HG03139 (cell line): ENCODE results near the gene RBBP5.
A peak's percentile ranks its signal among the peaks of the same experiment; 100 is the strongest.
"Not testable (repeated sequence)": the region's sequence is repeated elsewhere in the genome, so short reads cannot be mapped to it uniquely, and the experiment has no call there.

ENCODE experiments used
- ATAC-seq: cut with Tn5 transposase; IDR thresholded peaks from one replicate; pipeline ENCODE4 v1.9.1; 2021; ENCODE audit not compliant: unreplicated experiment

Gene RBBP5

GRCh38 chr1:205121660-205122488 is at the start of gene RBBP5:
Gene RBBP5 (minus strand): TSS chr1:205121978. CDS start chr1:205121873, 105 bp downstream.
- ATAC-seq: peak; percentile 94

GRCh38 chr1:205171369-205171768 is 49.6 kb upstream of the RBBP5 start:
- no peak for ATAC-seq

- no peak for ATAC-seq
These were observed 48.9 kb upstream of the RBBP5 start for GRCh38 chr1:205170532-205171269.

GRCh38 chr1:205169248-205169647 is 47.5 kb upstream of the RBBP5 start:
- ATAC-seq: no peak

GRCh38 chr1:205168291-205168690 is 46.5 kb upstream of the RBBP5 start:
- ATAC-seq: no peak

- no peak for ATAC-seq
These were observed 40.5 kb upstream of the RBBP5 start for GRCh38 chr1:205162301-205162700.

- ATAC-seq: no peak
These were observed 39.3 kb upstream of the RBBP5 start for GRCh38 chr1:205161076-205161475.

- no peak for ATAC-seq
These were observed 36.4 kb upstream of the RBBP5 start for GRCh38 chr1:205158048-205158616.

- not testable (repeated sequence) for ATAC-seq
These were observed 34.0 kb upstream of the RBBP5 start for GRCh38 chr1:205155665-205156377.

GRCh38 chr1:205152505-205152904 is 30.7 kb upstream of the RBBP5 start:
- no peak for ATAC-seq

- no peak for ATAC-seq
These were observed 29.1 kb upstream of the RBBP5 start for GRCh38 chr1:205150651-205151428.

GRCh38 chr1:205147191-205147835 is 25.5 kb upstream of the RBBP5 start:
- ATAC-seq: no peak

- ATAC-seq: no peak
These were observed 23.0 kb upstream of the RBBP5 start for GRCh38 chr1:205144751-205145150.

GRCh38 chr1:205144046-205144720 is 22.4 kb upstream of the RBBP5 start:
- no peak for ATAC-seq

- ATAC-seq: no peak
These were observed 20.3 kb upstream of the RBBP5 start for GRCh38 chr1:205142102-205142469.

GRCh38 chr1:205141236-205142101 is 19.7 kb upstream of the RBBP5 start:
- no peak for ATAC-seq

- ATAC-seq: no peak
These were observed 18.3 kb upstream of the RBBP5 start for GRCh38 chr1:205140113-205140512.

GRCh38 chr1:205137901-205138300 is 16.1 kb upstream of the RBBP5 start:
- ATAC-seq: no peak

GRCh38 chr1:205133287-205133686 is 11.5 kb upstream of the RBBP5 start:
- no peak for ATAC-seq
